Liver (tissue), 9 donors: ENCODE measurements around the gene SPRR4. TPM values are rescaled to one million over a fixed set of nuclear protein-coding genes. Genes with fewer than 3 reads are reported as not detected.

Source experiments
- DNase-seq: peaks from one replicate; pipeline ENCODE4 v3.0.0-alpha.2; 2017; ENCODE audit warnings: low spot score
- H3K27ac ChIP-seq, 2 donors: one replicate each; pipeline ENCODE4 v1.7.0; 2013; ENCODE audit warnings: inconsistent platforms in 2 of 2, low read length in 2 of 2, control low read depth in 1 of 2, low read depth in 1 of 2, mild to moderate bottlenecking in 1 of 2
- H3K27me3 ChIP-seq, 4 donors: one replicate each; pipeline versions ENCODE4 v1.6.1 to v1.7.0; 2013; ENCODE audit warnings: low read length in 3 of 4, inconsistent platforms in 1 of 4, mild to moderate bottlenecking in 1 of 4, moderate library complexity in 1 of 4; ENCODE audit not compliant: control insufficient read depth in 4 of 4, insufficient read depth in 4 of 4
- H3K36me3 ChIP-seq, 4 donors: one replicate each; pipeline versions ENCODE4 v1.6.1 to v1.7.0; 2013; ENCODE audit warnings: low read length in 3 of 4, mild to moderate bottlenecking in 3 of 4, low read depth in 1 of 4, moderate library complexity in 1 of 4; ENCODE audit not compliant: control insufficient read depth in 4 of 4, insufficient read depth in 3 of 4
- H3K4me1 ChIP-seq, 4 donors: one replicate each; pipeline versions ENCODE4 v1.6.1 to v1.7.0; 2013; ENCODE audit warnings: low read length in 3 of 4, mild to moderate bottlenecking in 3 of 4, moderate library complexity in 1 of 4; ENCODE audit not compliant: control insufficient read depth in 4 of 4, insufficient read depth in 4 of 4
- H3K4me3 ChIP-seq, 3 donors: one replicate each; pipeline versions ENCODE4 v1.6.1 to v1.7.0; 2013; ENCODE audit warnings: low read length in 3 of 3, control low read depth in 1 of 3, low read depth in 1 of 3, mild to moderate bottlenecking in 1 of 3
- H3K9ac ChIP-seq, 2 donors: one replicate each; pipeline ENCODE4 v1.7.0; 2013; ENCODE audit warnings: low read length in 2 of 2, mild to moderate bottlenecking in 2 of 2, moderate library complexity in 2 of 2, control low read depth in 1 of 2, low read depth in 1 of 2
- H3K9me3 ChIP-seq, 4 donors: one replicate each; pipeline versions ENCODE4 v1.6.1 to v1.7.0; 2013; ENCODE audit warnings: low read length in 3 of 4; ENCODE audit not compliant: control insufficient read depth in 4 of 4
- EGR1 ChIP-seq, 2 donors: IDR thresholded peaks; 2 replicates each; pipeline ENCODE4 v1.6.1; 2016 to 2018; ENCODE audit warnings: antibody characterized with exemption in 2 of 2, low read depth in 2 of 2
- FOXA1 ChIP-seq: IDR thresholded peaks from 2 replicates; pipeline ENCODE4 v1.6.1; 2016; ENCODE audit warnings: antibody characterized with exemption
- FOXA2 ChIP-seq: IDR thresholded peaks from 2 replicates; pipeline ENCODE4 v1.6.1; 2016; ENCODE audit warnings: antibody characterized with exemption
- GABPA ChIP-seq, 2 donors: IDR thresholded peaks in 1 of 2; conservative IDR thresholded peaks in 1 of 2; 2 replicates each; pipeline ENCODE4 v1.6.1; 2016; ENCODE audit warnings: antibody characterized with exemption in 2 of 2, mild to moderate bottlenecking in 1 of 2, moderate library complexity in 1 of 2
- HNF4A ChIP-seq, 2 donors: conservative IDR thresholded peaks; 2 replicates each; pipeline ENCODE4 v1.6.1; 2016; ENCODE audit warnings: antibody characterized with exemption in 2 of 2, mild to moderate bottlenecking in 2 of 2
- HNF4G ChIP-seq: IDR thresholded peaks from 2 replicates; pipeline ENCODE4 v1.6.1; 2016; ENCODE audit warnings: antibody characterized with exemption
- JUND ChIP-seq, 2 donors: IDR thresholded peaks; 2 replicates each; pipeline ENCODE4 v1.6.1; 2016; ENCODE audit warnings: antibody characterized with exemption in 2 of 2
- NR2F2 ChIP-seq: IDR thresholded peaks from 2 replicates; pipeline ENCODE4 v1.6.1; 2016; ENCODE audit warnings: antibody characterized with exemption
- RAD21 ChIP-seq, 2 donors: IDR thresholded peaks; 2 replicates each; pipeline ENCODE4 v1.6.1; 2016; ENCODE audit warnings: antibody characterized with exemption in 2 of 2, mild to moderate bottlenecking in 2 of 2
- REST ChIP-seq: IDR thresholded peaks from 2 replicates; pipeline ENCODE4 v1.6.1; 2016; ENCODE audit warnings: antibody characterized with exemption, mild to moderate bottlenecking
- RXRA ChIP-seq, 2 donors: IDR thresholded peaks; 2 replicates each; pipeline ENCODE4 v1.6.1; 2017 to 2018; ENCODE audit warnings: antibody characterized with exemption in 2 of 2, mild to moderate bottlenecking in 1 of 2
- SP1 ChIP-seq: IDR thresholded peaks from 2 replicates; pipeline ENCODE4 v1.6.1; 2018; ENCODE audit warnings: antibody characterized with exemption, mild to moderate bottlenecking
- TAF1 ChIP-seq: conservative IDR thresholded peaks from 2 replicates; pipeline ENCODE4 v1.6.1; 2016; ENCODE audit warnings: antibody characterized with exemption, mild to moderate bottlenecking
- YY1 ChIP-seq: IDR thresholded peaks from 2 replicates; pipeline ENCODE4 v1.6.1; 2016; ENCODE audit warnings: antibody characterized with exemption, mild to moderate bottlenecking
- ZBTB33 ChIP-seq: IDR thresholded peaks from 2 replicates; pipeline ENCODE4 v1.6.1; 2016; ENCODE audit warnings: antibody characterized with exemption
- WGBS: extraction: QIAGEN DNeasy Blood & Tissue Kit; methylation state at CpG from one replicate; pipeline ENCODE4 v1.1.7; 2013; 5-methylcytosine and 5-hydroxymethylcytosine counted together
- polyA plus RNA-seq, 2 donors: library from polyadenylated mRNA; stranded (reverse) in 1 of 2; unstranded in 1 of 2; fragments of 200-250 nt in 1 of 2; fragments of >200 nt in 1 of 2; fragmentation: Nextera tagmentation in 1 of 2; extraction: Ambion mirVana in 1 of 2; gene quantifications; one replicate each; pipeline versions ENCODE4 v1.2.1 to v1.2.3, GENCODE V29; 2013 to 2015
- total RNA-seq, 2 donors: library from RNA; depleted of rRNA; stranded (reverse); fragments of >200 nt; gene quantifications; one replicate each; pipeline ENCODE4 v1.2.3, GENCODE V29; 2014
- TF ChIP-seq, protein P1 (sequence below): IDR thresholded peaks from 2 replicates; pipeline ENCODE4 v1.6.1; 2016; ENCODE audit warnings: antibody characterized with exemption
- donor health status: healthy.
- donor health status: healthy.
- donor health status: healthy.
- donor health status: healthy.
- donor health status: healthy.

Gene SPRR4
- total and polyA plus RNA-seq, 4 donors, result not detected

DNA sequence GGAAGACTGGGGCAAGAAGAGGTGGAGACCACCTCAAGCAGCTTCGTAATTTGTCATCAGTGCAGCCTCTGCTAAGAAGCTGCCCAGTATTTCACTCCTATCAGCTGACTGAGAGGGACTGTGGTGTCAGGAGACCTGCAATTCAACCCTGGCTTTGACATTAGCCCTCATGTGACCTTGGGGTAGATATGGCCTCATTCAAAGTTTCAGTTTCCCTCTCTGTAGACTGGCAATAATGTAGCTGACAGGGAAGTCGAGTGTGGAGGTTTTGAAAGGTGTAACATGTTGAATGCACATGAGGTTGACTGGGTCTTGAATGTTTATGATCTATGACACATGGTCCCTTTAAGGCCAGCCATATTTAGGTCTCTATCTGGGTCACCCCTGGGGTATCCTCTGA is 2.2 kb upstream of the SPRR4 start:
- no peak for DNase-seq
- Histone ChIP-seq H3K27me3 (no peaks in the 10 kb centered on the region), H3K36me3 (no peaks in the 10 kb centered on the region), H3K27ac (no peak overlapping the region), H3K4me3 (no peak overlapping the region), H3K4me1 (no peaks in the 10 kb centered on the region), H3K9ac (no peak overlapping the region), H3K9me3 (no peaks in the 10 kb centered on the region)
- WGBS, result 66% methylated on average over 2 of the region's 2 CpGs
- TF ChIP-seq, protein P1, sequence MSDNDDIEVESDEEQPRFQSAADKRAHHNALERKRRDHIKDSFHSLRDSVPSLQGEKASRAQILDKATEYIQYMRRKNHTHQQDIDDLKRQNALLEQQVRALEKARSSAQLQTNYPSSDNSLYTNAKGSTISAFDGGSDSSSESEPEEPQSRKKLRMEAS, result no peak
- TF ChIP-seq ZBTB33 (no peak), HNF4A (conservative IDR thresholded peaks at IDR 0.05) (no peak), HNF4G (no peak), GABPA (IDR thresholded peaks at IDR 0.05 in 1 of 2, conservative IDR thresholded peaks at IDR 0.05 in 1 of 2) (no peak), RAD21 (IDR thresholded peaks at IDR 0.05) (no peak), FOXA1 (no peak), RXRA (IDR thresholded peaks at IDR 0.05) (no peak), FOXA2 (no peak), NR2F2 (no peak), YY1 (no peak), SP1 (no peak), REST (no peak), JUND (IDR thresholded peaks at IDR 0.05) (no peak), TAF1 (no peak), EGR1 (IDR thresholded peaks at IDR 0.05; ENCODE audit: low read depth in 2 of 2) (no peak)

DNA sequence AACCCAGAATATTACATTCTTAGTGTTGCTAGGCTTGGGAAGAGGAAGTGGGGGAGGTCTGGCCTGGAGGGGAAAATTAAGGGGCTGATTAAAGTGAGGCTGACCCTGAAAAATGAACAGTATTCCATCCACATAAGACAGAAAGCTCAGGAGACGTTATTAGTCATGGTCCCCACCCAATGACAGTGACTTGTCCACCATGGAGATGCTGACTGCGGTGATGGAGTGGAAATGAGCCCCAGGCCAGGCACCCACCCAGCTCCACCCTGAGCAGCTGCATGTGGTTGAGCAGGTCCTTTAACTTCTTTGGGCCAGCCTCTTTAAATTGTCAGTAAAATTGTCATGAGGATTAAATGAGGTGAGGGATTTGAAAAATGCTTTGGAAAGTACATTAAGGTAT is 1.4 kb upstream of the SPRR4 start:
- TF ChIP-seq YY1 (no peak), HNF4A (conservative IDR thresholded peaks at IDR 0.05) (no peak), RAD21 (IDR thresholded peaks at IDR 0.05) (no peak), HNF4G (no peak)
- TF ChIP-seq, protein P1, result no peak
- Histone ChIP-seq H3K9me3 (no peaks in the 10 kb centered on the region), H3K27me3 (no peaks in the 10 kb centered on the region), H3K4me1 (no peaks in the 10 kb centered on the region), H3K27ac (no peak overlapping the region), H3K9ac (no peak overlapping the region), H3K36me3 (no peaks in the 10 kb centered on the region), H3K4me3 (no peak overlapping the region)
- DNase-seq, result no peak
- WGBS, result 87% methylated on average over 2 of the region's 2 CpGs
